Common myeloid progenitor, CD34-positive (primary cell): Measurements from ENCODE around the gene ACP2.

ENCODE experiments used
- CTCF ChIA-PET: fragments of 350-600 bp; sonication (Branson Sonifier 250); formaldehyde crosslinking; loops from one replicate; lab custom pipeline; 2021; ENCODE audit warnings: antibody characterized with exemption; lab: Charles Lee
- POLR2A ChIA-PET: fragments of 350-600 bp; sonication (Branson Sonifier 250); formaldehyde crosslinking; loops from one replicate; lab custom pipeline; 2021; ENCODE audit warnings: antibody characterized with exemption; lab: Charles Lee
- DNase-seq, 3 donors: peaks; one replicate each; pipeline versions ENCODE4 v3.0.0 to v3.0.0-alpha.2; 2013
- H3K27ac ChIP-seq, 2 experiments: 1 replicate in 1 of 2; 2 replicates in 1 of 2; pipeline ENCODE4 v1.7.0; 2013; ENCODE audit warnings: inconsistent platforms in 2 of 2, low read length in 2 of 2, mild to moderate bottlenecking in 2 of 2, low read depth in 1 of 2, moderate library complexity in 1 of 2; ENCODE audit not compliant: severe bottlenecking in 2 of 2, insufficient read depth in 1 of 2, poor library complexity in 1 of 2
- H3K27me3 ChIP-seq, 5 experiments: replicated peaks in 2 of 5; 1 replicate in 3 of 5; 2 replicates in 2 of 5; pipeline versions ENCODE4 v1.6.1 to v1.7.0; 2013; ENCODE audit warnings: low read length in 4 of 5, mild to moderate bottlenecking in 2 of 5, moderate library complexity in 2 of 5, inconsistent platforms in 1 of 5; ENCODE audit not compliant: insufficient read depth in 5 of 5, control insufficient read depth in 4 of 5
- H3K36me3 ChIP-seq, 4 experiments: 1 replicate in 2 of 4; 2 replicates in 2 of 4; pipeline versions ENCODE4 v1.6.1 to v1.7.0; 2013; ENCODE audit warnings: low read length in 3 of 4, control low read depth in 1 of 4, mild to moderate bottlenecking in 1 of 4; ENCODE audit not compliant: control insufficient read depth in 4 of 4, insufficient read depth in 4 of 4
- H3K4me1 ChIP-seq, 4 experiments: 1 replicate in 3 of 4; 2 replicates in 1 of 4; pipeline versions ENCODE4 v1.6.1 to v1.7.1; 2013; ENCODE audit warnings: low read length in 3 of 4, mild to moderate bottlenecking in 3 of 4, control low read depth in 1 of 4, inconsistent platforms in 1 of 4, moderate library complexity in 1 of 4; ENCODE audit not compliant: control insufficient read depth in 4 of 4, insufficient read depth in 4 of 4; ENCODE audit errors: control extremely low read depth in 1 of 4
- H3K4me3 ChIP-seq, 7 experiments: 1 replicate in 4 of 7; 2 replicates in 3 of 7; pipeline versions ENCODE4 v1.5.1 to v1.7.0; 2013; ENCODE audit warnings: mild to moderate bottlenecking in 7 of 7, low read length in 6 of 7, moderate library complexity in 6 of 7, inconsistent platforms in 2 of 7, low read depth in 2 of 7, control low read depth in 1 of 7; ENCODE audit not compliant: insufficient read depth in 4 of 7, control insufficient read depth in 1 of 7; ENCODE audit errors: extremely low read depth in 1 of 7
- H3K9me3 ChIP-seq, 5 experiments: 1 replicate in 4 of 5; 2 replicates in 1 of 5; pipeline versions ENCODE4 v1.6.1 to v1.7.1; 2013; ENCODE audit warnings: low read length in 4 of 5, mild to moderate bottlenecking in 2 of 5, inconsistent platforms in 1 of 5, low read depth in 1 of 5, moderate library complexity in 1 of 5; ENCODE audit not compliant: control insufficient read depth in 4 of 5, insufficient read depth in 2 of 5; ENCODE audit errors: control extremely low read depth in 1 of 5
- WGBS: methylation state at CpG from one replicate; pipeline ENCODE4 v1.1.5; 2013; ENCODE audit not compliant: insufficient coverage; 5-methylcytosine and 5-hydroxymethylcytosine counted together

Gene ACP2

DNA sequence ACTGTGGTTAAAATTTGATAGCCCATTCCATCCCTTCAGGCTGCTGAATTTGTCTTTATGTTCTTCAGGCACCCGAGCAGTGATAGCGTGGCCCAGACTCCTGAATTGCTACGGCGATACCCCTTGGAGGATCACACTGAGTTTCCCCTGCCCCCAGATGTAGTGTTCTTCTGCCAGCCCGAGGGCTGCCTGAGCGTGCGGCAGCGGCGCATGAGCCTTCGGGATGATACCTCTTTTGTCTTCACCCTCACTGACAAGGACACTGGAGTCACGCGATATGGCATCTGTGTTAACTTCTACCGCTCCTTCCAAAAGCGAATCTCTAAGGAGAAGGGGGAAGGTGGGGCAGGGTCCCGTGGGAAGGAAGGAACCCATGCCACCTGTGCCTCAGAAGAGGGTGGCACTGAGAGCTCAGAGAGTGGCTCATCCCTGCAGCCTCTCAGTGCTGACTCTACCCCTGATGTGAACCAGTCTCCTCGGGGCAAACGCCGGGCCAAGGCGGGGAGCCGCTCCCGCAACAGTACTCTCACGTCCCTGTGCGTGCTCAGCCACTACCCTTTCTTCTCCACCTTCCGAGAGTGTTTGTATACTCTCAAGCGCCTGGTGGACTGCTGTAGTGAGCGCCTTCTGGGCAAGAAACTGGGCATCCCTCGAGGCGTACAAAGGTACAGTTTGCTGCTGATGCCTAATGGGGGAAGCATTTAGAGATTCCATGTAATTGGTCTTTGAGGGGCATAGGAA lies 26.1 kb upstream of the ACP2 start:
- H3K27me3 ChIP-seq = no peaks in the 10 kb centered on the region
- no peak for DNase-seq
- H3K27ac ChIP-seq = no peak overlapping the region
- H3K4me3 ChIP-seq = no peak overlapping the region
- H3K36me3 ChIP-seq = peaks cover 9 to 56% (median 45%) of the 10 kb centered on the region in 4 experiments
- CTCF ChIA-PET = interaction anchor here (0.9 to 4.3 kb wide), 9 partner anchors 16 to 97 kb away, joined by 3 to 27 read pairs (median 5); partner anchors contain the start of genes ACP2 and NR1H3
- H3K9me3 ChIP-seq = no peaks in the 10 kb centered on the region
- POLR2A ChIA-PET = no interaction called here
- peaks cover 18 to 30% (median 26%) of the 10 kb centered on the region in 4 experiments for H3K4me1 ChIP-seq
- 97% methylated on average over 20 of the region's 28 CpGs for WGBS

DNA sequence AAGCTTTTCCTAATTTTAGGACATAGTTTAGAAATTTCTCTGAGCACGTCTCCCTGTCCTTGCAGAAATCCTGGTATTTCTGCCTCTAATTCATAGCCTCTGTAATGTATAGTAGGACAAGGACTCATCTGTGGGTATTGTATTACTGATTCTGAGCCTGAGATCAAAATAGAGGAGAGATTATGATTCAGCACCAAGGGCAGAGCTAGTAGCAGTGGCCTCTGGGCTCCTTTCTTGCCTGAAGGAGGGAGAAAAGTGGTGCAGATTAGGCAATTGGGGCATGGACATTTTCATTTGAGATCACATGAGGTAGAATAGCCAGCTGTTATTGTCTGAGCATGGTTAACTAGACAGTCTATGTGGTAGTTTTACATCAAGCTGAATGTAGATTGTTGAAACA lies 24.1 kb upstream of the ACP2 start:
- WGBS = no CpG with 5 or more reads among the region's 1 CpG
- Histone ChIP-seq H3K36me3 (peaks cover 7 to 39% (median 33%) of the 10 kb centered on the region in 4 experiments), H3K27ac (peak overlapping the region in 1 of 2 experiments; percentile 21), H3K27me3 (no peaks in the 10 kb centered on the region), H3K4me3 (peak overlapping the region in 1 of 7 experiments; percentile 88), H3K4me1 (peaks cover 21 to 47% (median 43%) of the 10 kb centered on the region in 4 experiments), H3K9me3 (no peaks in the 10 kb centered on the region)
- POLR2A ChIA-PET = interaction anchor here (0.6 to 3.1 kb wide), 3 partner anchors 13 to 86 kb away, joined by 6 to 12 read pairs (median 6); no protein-coding TSS in a partner anchor
- CTCF ChIA-PET = interaction anchor here (0.6 to 4.3 kb wide), 10 partner anchors 14 to 176 kb away, joined by 3 to 27 read pairs (median 4); partner anchors contain the start of genes ACP2, NR1H3 and RAPSN
- peak in 2 of 3 donors; percentile 33 to 41 for DNase-seq

DNA sequence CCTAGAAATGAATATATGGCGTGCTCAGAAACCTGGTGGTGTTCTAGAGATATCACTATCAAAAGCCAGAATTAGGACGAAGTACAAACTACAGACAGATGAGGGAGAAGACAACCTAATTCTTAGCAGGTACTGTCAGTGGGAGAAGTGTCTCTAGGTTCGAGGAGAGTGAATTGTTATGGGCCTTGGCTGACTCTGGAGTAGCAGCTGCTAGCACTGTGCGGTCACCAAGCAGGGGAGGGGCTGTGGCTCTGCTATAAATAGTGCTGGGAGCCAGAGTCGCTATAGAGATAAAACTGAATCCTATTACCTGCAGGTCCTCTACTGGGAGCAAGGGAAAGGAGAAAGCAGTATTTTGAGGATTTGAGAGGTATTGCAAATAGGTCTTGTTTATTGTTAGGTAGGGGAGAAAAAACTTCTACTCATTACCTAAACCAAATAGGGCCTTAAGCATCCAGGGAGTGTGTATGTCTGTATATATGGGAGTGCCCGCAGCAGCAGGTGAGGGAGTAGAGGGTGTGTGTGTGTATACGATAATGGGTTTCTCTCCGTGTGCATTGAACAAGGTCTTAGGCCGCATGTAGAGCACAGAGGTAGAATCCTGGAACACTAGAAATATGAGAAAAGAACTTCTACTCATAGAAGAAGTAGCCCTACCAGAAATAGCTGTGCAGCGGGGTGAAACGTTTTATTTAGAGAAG lies 23.5 kb upstream of the ACP2 start:
- ChIA-PET CTCF (interaction anchor here (0.6 to 4.3 kb wide), 12 partner anchors 9 to 141 kb away, joined by 3 to 31 read pairs (median 4); partner anchors contain the start of gene NR1H3), POLR2A (interaction anchor here (0.8 to 3.1 kb wide), 2 partner anchors 13 to 40 kb away, joined by 6 to 12 read pairs; no protein-coding TSS in a partner anchor)
- H3K27me3 ChIP-seq = no peaks in the 10 kb centered on the region
- H3K36me3 ChIP-seq = peaks cover 7 to 35% (median 29%) of the 10 kb centered on the region in 4 experiments
- peak in 2 of 3 donors; percentile 50 to 55 for DNase-seq
- H3K4me1 ChIP-seq = peaks cover 21 to 53% (median 48%) of the 10 kb centered on the region in 4 experiments
- H3K27ac ChIP-seq = peak overlapping the region in 1 of 2 experiments; percentile 95
- H3K9me3 ChIP-seq = no peaks in the 10 kb centered on the region
- H3K4me3 ChIP-seq = peak overlapping the region in 6 of 7 experiments; percentile 34 to 88 (median 82)
- 73% methylated on average over 8 of the region's 11 CpGs for WGBS

DNA sequence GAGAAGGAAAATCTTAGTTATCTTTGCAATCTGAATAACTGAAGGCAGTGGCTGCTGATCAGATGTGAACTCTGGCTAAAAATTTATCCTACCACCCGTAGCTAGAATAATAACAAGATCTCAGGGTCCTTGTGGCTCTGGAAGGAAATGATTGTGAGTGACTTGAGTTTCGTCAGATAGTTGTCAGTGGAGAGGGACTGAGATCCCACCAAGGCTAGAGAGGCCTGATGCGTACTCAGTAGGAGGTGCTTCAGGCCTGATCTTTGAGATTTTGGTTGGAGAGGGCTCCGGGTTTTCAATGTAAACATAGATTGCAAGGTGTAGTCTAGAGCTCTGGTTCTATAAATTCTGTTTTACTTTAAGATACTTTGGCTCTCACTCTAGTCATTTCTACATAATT lies 22.7 kb upstream of the ACP2 start:
- CTCF ChIA-PET = interaction anchor here (0.8 to 2.5 kb wide), 12 partner anchors 10 to 141 kb away, joined by 3 to 31 read pairs (median 4); partner anchors contain the start of genes ACP2 and NR1H3
- Histone ChIP-seq H3K36me3 (peaks cover 4 to 27% (median 22%) of the 10 kb centered on the region in 4 experiments), H3K4me3 (peak overlapping the region in 6 of 7 experiments; percentile 68 to 88 (median 82)), H3K27ac (peak overlapping the region; percentile 35 to 95), H3K9me3 (no peaks in the 10 kb centered on the region), H3K27me3 (no peaks in the 10 kb centered on the region), H3K4me1 (peaks cover 21 to 55% (median 51%) of the 10 kb centered on the region in 4 experiments)
- POLR2A ChIA-PET = interaction anchor here (0.6 to 3.1 kb wide), 4 partner anchors 9 to 140 kb away, joined by 3 to 12 read pairs (median 3); no protein-coding TSS in a partner anchor
- DNase-seq = peak in 2 of 3 donors; percentile 35 to 48
- WGBS = 32% methylated on average over 2 of the region's 4 CpGs

DNA sequence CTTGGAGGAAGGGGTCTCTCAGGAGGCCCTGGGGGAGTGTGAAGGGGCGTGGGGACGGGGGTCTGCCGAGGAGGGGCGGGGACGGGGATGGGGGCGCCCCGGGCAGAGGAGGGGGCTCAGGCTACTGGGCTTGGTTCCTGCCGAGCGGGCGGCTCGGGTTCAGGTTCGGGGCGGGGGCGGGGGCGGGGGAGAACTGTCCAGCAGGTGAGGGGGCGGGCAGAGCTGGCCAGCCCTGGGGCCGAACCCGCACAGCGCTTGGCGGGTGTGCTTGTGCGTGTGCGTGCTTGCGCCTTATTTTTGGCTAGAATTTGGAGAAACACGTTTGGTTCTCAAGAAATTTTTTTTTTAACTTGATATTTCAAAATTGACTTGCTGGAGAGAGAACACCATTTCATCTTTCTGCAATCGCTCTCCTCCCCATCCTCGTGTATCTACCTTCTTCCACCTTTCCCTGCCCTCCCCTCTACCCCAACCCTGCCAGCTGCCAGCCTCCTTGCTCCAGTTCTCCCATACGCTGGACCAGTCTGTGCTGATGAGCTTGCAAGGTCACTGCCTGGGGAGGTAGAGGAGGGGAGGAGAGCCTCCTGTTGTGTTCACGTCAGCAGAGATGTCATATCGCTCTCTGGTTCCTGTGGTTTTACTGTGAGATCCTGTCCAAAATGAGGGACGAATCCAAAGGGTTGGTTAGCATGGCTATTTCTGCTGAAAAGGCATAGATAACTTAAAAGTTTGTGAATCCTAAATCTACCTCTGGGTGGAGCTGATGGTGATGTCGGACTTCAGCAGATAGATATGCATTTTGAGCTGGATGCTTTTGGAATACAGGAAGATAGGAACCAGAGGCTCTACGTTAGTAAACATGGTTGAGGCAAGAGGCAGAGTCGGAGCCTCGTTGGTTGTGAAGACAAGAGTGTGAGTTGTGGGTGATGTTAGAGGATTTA lies 22.0 kb upstream of the ACP2 start:
- WGBS = under 1% methylated on average over 14 of the region's 34 CpGs
- DNase-seq = peak; percentile 49 to 54 (median 51)
- ChIA-PET POLR2A (interaction anchor here (0.7 to 3.1 kb wide), 5 partner anchors 9 to 140 kb away, joined by 3 to 12 read pairs (median 3); partner anchors contain the start of gene ACP2), CTCF (interaction anchor here (0.6 to 2.5 kb wide), 13 partner anchors 11 to 142 kb away, joined by 3 to 31 read pairs (median 4); partner anchors contain the start of genes ACP2 and NR1H3)
- Histone ChIP-seq H3K27ac (peak overlapping the region; percentile 93 to 95), H3K36me3 (peaks cover 3 to 20% (median 15%) of the 10 kb centered on the region in 4 experiments), H3K9me3 (no peaks in the 10 kb centered on the region), H3K4me3 (peak overlapping the region; percentile 65 to 88 (median 79)), H3K27me3 (no peaks in the 10 kb centered on the region), H3K4me1 (peaks cover 26 to 61% (median 58%) of the 10 kb centered on the region in 4 experiments)
